HepG2 (cell line): Measurements from ENCODE around the gene NMT2.

ENCODE experiments used
- CTCF ChIP-seq: sonication (generic); formaldehyde crosslinking; IDR thresholded peaks from 2 replicates; pipeline ENCODE4 v1.5.0; 2020; ENCODE audit warnings: mild to moderate bottlenecking, missing genetic modification reagents, moderate library complexity
- EP300 ChIP-seq, 3 experiments: sonication (generic) in 1 of 3; formaldehyde crosslinking in 1 of 3; IDR thresholded peaks; 2 replicates each; pipeline versions ENCODE4 v1.5.1 to v1.6.1; 2011 to 2020; ENCODE audit warnings: low read depth in 2 of 3, low read length in 2 of 3, borderline replicate concordance in 1 of 3, improper control_type of control experiment in 1 of 3, mild to moderate bottlenecking in 1 of 3, missing genetic modification reagents in 1 of 3, moderate library complexity in 1 of 3
- JUN ChIP-seq: sonication (generic); formaldehyde crosslinking; IDR thresholded peaks from 2 replicates; pipeline ENCODE4 v1.4.0; 2020; ENCODE audit warnings: mild to moderate bottlenecking, missing genetic modification reagents
- JUNB ChIP-seq: sonication (generic); formaldehyde crosslinking; IDR thresholded peaks from 2 replicates; pipeline ENCODE4 v1.8.0; 2022; ENCODE audit warnings: missing genetic modification reagents, mild to moderate bottlenecking, borderline replicate concordance
- KLF16 ChIP-seq, 2 experiments: sonication (generic) in 1 of 2; formaldehyde crosslinking in 1 of 2; IDR thresholded peaks; 2 replicates each; pipeline versions ENCODE4 v1.6.1 to v1.8.0; 2016 to 2023; ENCODE audit warnings: missing genetic modification reagents in 2 of 2, missing compliant biosample characterization in 1 of 2
- RAD21 ChIP-seq: fragments of 450-650 bp; formaldehyde crosslinking; IDR thresholded peaks from 2 replicates; pipeline ENCODE4 v1.5.0; 2020; ENCODE audit warnings: mild to moderate bottlenecking
- RERE ChIP-seq: IDR thresholded peaks from 2 replicates; pipeline ENCODE4 v1.6.1; 2016; ENCODE audit warnings: low read depth, missing genetic modification reagents, missing compliant biosample characterization
- SMAD1 ChIP-seq: sonication (generic); formaldehyde crosslinking; IDR thresholded peaks from 2 replicates; pipeline ENCODE4 v1.4.0; 2020; ENCODE audit warnings: missing genetic modification reagents, low read depth, mild to moderate bottlenecking, borderline replicate concordance
- TAF1 ChIP-seq: sonication (generic); formaldehyde crosslinking; IDR thresholded peaks from 2 replicates; pipeline ENCODE4 v1.4.0; 2020; ENCODE audit warnings: missing genetic modification reagents
- TBL1XR1 ChIP-seq: fragments of 150-350 bp; IDR thresholded peaks from 2 replicates; pipeline ENCODE4 v1.6.1; 2014; ENCODE audit warnings: borderline replicate concordance, low read length; ENCODE audit not compliant: partially characterized antibody
- TSC22D2 ChIP-seq: sonication (generic); formaldehyde crosslinking; IDR thresholded peaks from 2 replicates; pipeline ENCODE4 v1.5.1; 2020; ENCODE audit warnings: missing genetic modification reagents, mild to moderate bottlenecking, borderline replicate concordance
- ZNF883 ChIP-seq: sonication (generic); formaldehyde crosslinking; IDR thresholded peaks from 2 replicates; pipeline ENCODE4 v1.5.1; 2020; ENCODE audit warnings: mild to moderate bottlenecking, missing genetic modification reagents; ENCODE audit errors: not compliant biosample characterization

- TF ChIP-seq EP300 (IDR thresholded peaks at IDR 0.05; ENCODE audit: low read depth in 2 of 2, low read length in 2 of 2): no peak
- no peak for TF ChIP-seq EP300 (CRISPR knock-in tag; IDR thresholded peaks at IDR 0.05; ENCODE audit: borderline replicate concordance)
- TF ChIP-seq TBL1XR1: no peak
- TF ChIP-seq RERE (CRISPR knock-in tag): no peak
- TF ChIP-seq JUN (CRISPR knock-in tag): no peak
- no peak for TF ChIP-seq ZNF883 (CRISPR knock-in tag)
- no peak for TF ChIP-seq TAF1 (CRISPR knock-in tag)
- TF ChIP-seq SMAD1 (CRISPR knock-in tag): no peak
- TF ChIP-seq JUNB (CRISPR knock-in tag): no peak
- TF ChIP-seq RAD21 (CRISPR knock-in tag): no peak
- TF ChIP-seq KLF16 (CRISPR knock-in tag; IDR thresholded peaks at IDR 0.05): no peak
- no peak for TF ChIP-seq CTCF (CRISPR knock-in tag)
- no peak for TF ChIP-seq TSC22D2
These were observed 27.7 kb upstream of the NMT2 start for GRCh38 chr10:15196021-15196834.
